Astrocyte (in vitro differentiated cells and primary cell): Measurements from ENCODE around the gene POMGNT1. TPM values are rescaled to one million over a fixed set of nuclear protein-coding genes. Genes with fewer than 3 reads are reported as not detected.

ENCODE experiments used
- DNase-seq: peaks from one replicate; pipeline ENCODE4 v3.0.0-alpha.2; 2010; ENCODE audit warnings: low read depth
- FAIRE-seq: peaks from 2 replicates; lab custom pipeline; 2011; peaks lifted over from hg19 to GRCh38; lab: Jason Lieb, UNC
- H2AFZ ChIP-seq: 2 replicates; pipeline ENCODE4 v1.6.0; 2012; ENCODE audit warnings: low read depth, low read length, inconsistent platforms
- H3K27ac ChIP-seq: 2 replicates; pipeline ENCODE4 v1.5.1; 2011; ENCODE audit warnings: low read depth, low read length, inconsistent platforms
- H3K27me3 ChIP-seq: 2 replicates; pipeline ENCODE4 v1.6.0; 2011; ENCODE audit warnings: low read length, inconsistent platforms; ENCODE audit not compliant: insufficient read depth
- H3K36me3 ChIP-seq: 2 replicates; pipeline ENCODE4 v1.5.1; 2011; ENCODE audit warnings: low read length, inconsistent platforms; ENCODE audit not compliant: insufficient read depth
- H3K4me1 ChIP-seq: 2 replicates; pipeline ENCODE4 v1.5.1; 2011; ENCODE audit warnings: low read length, inconsistent platforms; ENCODE audit not compliant: insufficient read depth
- H3K4me2 ChIP-seq: 2 replicates; pipeline ENCODE4 v1.6.0; 2012; ENCODE audit warnings: low read length, inconsistent platforms
- H3K4me3 ChIP-seq: 2 replicates; pipeline ENCODE4 v1.5.1; 2011; ENCODE audit warnings: low read depth, mild to moderate bottlenecking, low read length, inconsistent platforms; ENCODE audit not compliant: insufficient read depth
- H3K79me2 ChIP-seq: 2 replicates; pipeline ENCODE4 v1.6.0; 2012; ENCODE audit warnings: mild to moderate bottlenecking, low read length, inconsistent platforms; ENCODE audit not compliant: insufficient read depth
- H3K9ac ChIP-seq: 2 replicates; pipeline ENCODE4 v1.6.0; 2012; ENCODE audit warnings: mild to moderate bottlenecking, low read length, inconsistent platforms
- H3K9me3 ChIP-seq: 2 replicates; pipeline ENCODE4 v1.5.1; 2012; ENCODE audit warnings: low read depth, mild to moderate bottlenecking, low read length, inconsistent platforms; ENCODE audit not compliant: insufficient read depth
- H4K20me1 ChIP-seq: 2 replicates; pipeline ENCODE4 v1.6.0; 2012; ENCODE audit warnings: low read length, inconsistent platforms; ENCODE audit not compliant: insufficient read depth
- H3K27ac Mint-ChIP-seq: one replicate; pipeline ENCODE4 v1.8.0; 2021; ENCODE audit warnings: mild to moderate bottlenecking, mixed read lengths; ENCODE audit not compliant: unreplicated experiment
- H3K27me3 Mint-ChIP-seq: one replicate; pipeline ENCODE4 v1.8.0; 2021; ENCODE audit warnings: low read depth, mixed read lengths; ENCODE audit not compliant: unreplicated experiment
- H3K36me3 Mint-ChIP-seq: one replicate; pipeline ENCODE4 v1.8.0; 2021; ENCODE audit warnings: low read depth, mixed read lengths; ENCODE audit not compliant: unreplicated experiment
- H3K4me1 Mint-ChIP-seq: one replicate; pipeline ENCODE4 v1.8.0; 2021; ENCODE audit warnings: low read depth, mixed read lengths; ENCODE audit not compliant: unreplicated experiment
- H3K4me3 Mint-ChIP-seq: one replicate; pipeline ENCODE4 v1.8.0; 2021; ENCODE audit warnings: mild to moderate bottlenecking, moderate library complexity, mixed read lengths; ENCODE audit not compliant: unreplicated experiment
- H3K9me3 Mint-ChIP-seq: one replicate; pipeline ENCODE4 v1.8.0; 2021; ENCODE audit warnings: mild to moderate bottlenecking, mixed read lengths; ENCODE audit not compliant: unreplicated experiment
- EZH2 ChIP-seq: IDR thresholded peaks from 2 replicates; pipeline ENCODE4 v1.6.1; 2012; ENCODE audit warnings: mild to moderate bottlenecking, low read length, inconsistent platforms; ENCODE audit not compliant: insufficient read depth
- total RNA-seq: library from RNA; stranded (reverse); gene quantifications from 2 replicates; pipeline ENCODE4 v1.2.1, GENCODE V29; 2021
- TF ChIP-seq, protein P1 (sequence below): IDR thresholded peaks from 2 replicates; pipeline ENCODE4 v1.5.1; 2011; ENCODE audit warnings: low read depth, mild to moderate bottlenecking, inconsistent platforms, low read length, moderate library complexity; ENCODE audit not compliant: insufficient read depth

Gene POMGNT1
- total RNA-seq, 1 donor from 2014 or later = 55.1 TPM

DNA sequence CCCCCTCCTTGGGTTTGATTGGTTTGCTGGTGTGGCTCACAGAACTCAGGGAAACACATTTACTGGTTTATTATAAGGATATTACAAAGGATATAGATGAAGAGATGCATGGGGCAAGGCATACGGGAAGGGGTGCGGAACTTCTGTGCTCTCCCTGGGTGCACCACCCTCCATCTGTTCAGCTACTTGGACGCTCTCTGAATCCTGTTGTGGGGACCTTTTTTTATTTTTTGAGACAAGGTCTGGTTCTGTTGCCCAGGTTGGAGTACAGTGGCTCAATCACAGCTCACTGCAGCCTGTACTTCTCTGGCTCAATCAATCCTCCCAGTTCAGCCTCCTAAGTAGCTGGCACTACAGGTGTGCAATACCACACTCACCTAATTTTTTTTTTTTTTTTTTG, 12.3 kb upstream of the POMGNT1 start:
- Mint-ChIP-seq H3K27ac (no peak overlapping the region), H3K27me3 (no peaks in the 10 kb centered on the region), H3K36me3 (no peaks in the 10 kb centered on the region), H3K4me3 (no peak overlapping the region), H3K9me3 (no peaks in the 10 kb centered on the region), H3K4me1 (no peaks in the 10 kb centered on the region)
- H3K27ac ChIP-seq = no peak overlapping the region
- FAIRE-seq (no peak), DNase-seq (no peak)
- no peak overlapping the region for H3K4me3 ChIP-seq
- TF ChIP-seq, protein P1, sequence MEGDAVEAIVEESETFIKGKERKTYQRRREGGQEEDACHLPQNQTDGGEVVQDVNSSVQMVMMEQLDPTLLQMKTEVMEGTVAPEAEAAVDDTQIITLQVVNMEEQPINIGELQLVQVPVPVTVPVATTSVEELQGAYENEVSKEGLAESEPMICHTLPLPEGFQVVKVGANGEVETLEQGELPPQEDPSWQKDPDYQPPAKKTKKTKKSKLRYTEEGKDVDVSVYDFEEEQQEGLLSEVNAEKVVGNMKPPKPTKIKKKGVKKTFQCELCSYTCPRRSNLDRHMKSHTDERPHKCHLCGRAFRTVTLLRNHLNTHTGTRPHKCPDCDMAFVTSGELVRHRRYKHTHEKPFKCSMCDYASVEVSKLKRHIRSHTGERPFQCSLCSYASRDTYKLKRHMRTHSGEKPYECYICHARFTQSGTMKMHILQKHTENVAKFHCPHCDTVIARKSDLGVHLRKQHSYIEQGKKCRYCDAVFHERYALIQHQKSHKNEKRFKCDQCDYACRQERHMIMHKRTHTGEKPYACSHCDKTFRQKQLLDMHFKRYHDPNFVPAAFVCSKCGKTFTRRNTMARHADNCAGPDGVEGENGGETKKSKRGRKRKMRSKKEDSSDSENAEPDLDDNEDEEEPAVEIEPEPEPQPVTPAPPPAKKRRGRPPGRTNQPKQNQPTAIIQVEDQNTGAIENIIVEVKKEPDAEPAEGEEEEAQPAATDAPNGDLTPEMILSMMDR = no peak
- TF ChIP-seq EZH2 = no peak
- no peaks in the 10 kb centered on the region for H3K36me3 ChIP-seq
- no peaks in the 10 kb centered on the region for H3K27me3 ChIP-seq
- no peak overlapping the region for H3K4me2 ChIP-seq
- no peak overlapping the region for H2AFZ ChIP-seq
- no peaks in the 10 kb centered on the region for H3K4me1 ChIP-seq
- H3K9ac ChIP-seq = no peak overlapping the region
- no peaks in the 10 kb centered on the region for H4K20me1 ChIP-seq
- no peaks in the 10 kb centered on the region for H3K9me3 ChIP-seq
- no peaks in the 10 kb centered on the region for H3K79me2 ChIP-seq

GRCh38 chr1:46206399-46206798, 8.2 kb upstream of the POMGNT1 start:
- no peak for FAIRE-seq
- Histone ChIP-seq H3K4me2 (no peak overlapping the region), H3K27ac (no peak overlapping the region), H3K79me2 (no peaks in the 10 kb centered on the region), H3K27me3 (no peaks in the 10 kb centered on the region), H3K36me3 (no peaks in the 10 kb centered on the region), H3K4me3 (no peak overlapping the region), H4K20me1 (no peaks in the 10 kb centered on the region), H3K9me3 (no peaks in the 10 kb centered on the region), H2AFZ (no peak overlapping the region), H3K4me1 (peaks cover 5% of the 10 kb centered on the region), H3K9ac (no peak overlapping the region)
- H3K27me3 Mint-ChIP-seq = peaks cover 2% of the 10 kb centered on the region
- H3K4me1 Mint-ChIP-seq = no peaks in the 10 kb centered on the region
- no peak overlapping the region for H3K4me3 Mint-ChIP-seq
- TF ChIP-seq EZH2 = no peak
- TF ChIP-seq, protein P1 = no peak
- no peak for DNase-seq
- H3K27ac Mint-ChIP-seq = no peak overlapping the region
- H3K36me3 Mint-ChIP-seq = no peaks in the 10 kb centered on the region
- no peaks in the 10 kb centered on the region for H3K9me3 Mint-ChIP-seq

GRCh38 chr1:46205791-46206190, 7.6 kb upstream of the POMGNT1 start:
- H3K4me1 ChIP-seq = peaks cover 5% of the 10 kb centered on the region
- no peaks in the 10 kb centered on the region for H3K36me3 Mint-ChIP-seq

More at GRCh38 chr1:46205791-46206190, 7.6 kb upstream of the POMGNT1 start:
- peaks cover 2% of the 10 kb centered on the region for H3K27me3 Mint-ChIP-seq
- TF ChIP-seq, protein P1 = no peak
- TF ChIP-seq EZH2 = no peak
- Histone ChIP-seq H3K4me3 (no peak overlapping the region), H3K27ac (no peak overlapping the region), H4K20me1 (no peaks in the 10 kb centered on the region), H3K36me3 (no peaks in the 10 kb centered on the region), H3K9ac (no peak overlapping the region), H3K4me2 (no peak overlapping the region), H2AFZ (no peak overlapping the region), H3K79me2 (no peaks in the 10 kb centered on the region), H3K9me3 (no peaks in the 10 kb centered on the region), H3K27me3 (no peaks in the 10 kb centered on the region)
- no peaks in the 10 kb centered on the region for H3K4me1 Mint-ChIP-seq
- FAIRE-seq (no peak), DNase-seq (no peak)
- H3K9me3 Mint-ChIP-seq = no peaks in the 10 kb centered on the region
- H3K4me3 Mint-ChIP-seq = no peak overlapping the region
- H3K27ac Mint-ChIP-seq = no peak overlapping the region
